ENCODE results near the gene HIPK4.
"Not testable (repeated sequence)": the region's sequence is repeated elsewhere in the genome, so short reads cannot be mapped to it uniquely, and the experiment has no call there.

Gene HIPK4, protein sequence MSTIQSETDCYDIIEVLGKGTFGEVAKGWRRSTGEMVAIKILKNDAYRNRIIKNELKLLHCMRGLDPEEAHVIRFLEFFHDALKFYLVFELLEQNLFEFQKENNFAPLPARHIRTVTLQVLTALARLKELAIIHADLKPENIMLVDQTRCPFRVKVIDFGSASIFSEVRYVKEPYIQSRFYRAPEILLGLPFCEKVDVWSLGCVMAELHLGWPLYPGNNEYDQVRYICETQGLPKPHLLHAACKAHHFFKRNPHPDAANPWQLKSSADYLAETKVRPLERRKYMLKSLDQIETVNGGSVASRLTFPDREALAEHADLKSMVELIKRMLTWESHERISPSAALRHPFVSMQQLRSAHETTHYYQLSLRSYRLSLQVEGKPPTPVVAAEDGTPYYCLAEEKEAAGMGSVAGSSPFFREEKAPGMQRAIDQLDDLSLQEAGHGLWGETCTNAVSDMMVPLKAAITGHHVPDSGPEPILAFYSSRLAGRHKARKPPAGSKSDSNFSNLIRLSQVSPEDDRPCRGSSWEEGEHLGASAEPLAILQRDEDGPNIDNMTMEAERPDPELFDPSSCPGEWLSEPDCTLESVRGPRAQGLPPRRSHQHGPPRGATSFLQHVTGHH

GRCh38 chr19:40390084-40390742, at the start of gene HIPK4:
Gene HIPK4, minus strand, starts transcription at chr19:40390181. Its CDS starts 279 bp downstream, at chr19:40389902.
- no peak for DNase-seq (ENCODE audit: low spot score)

GRCh38 chr19:40438284-40438683, 48.3 kb upstream of the HIPK4 start:
- DNase-seq (ENCODE audit: low spot score), result no peak

GRCh38 chr19:40433391-40434216, 43.6 kb upstream of the HIPK4 start:
- DNase-seq (ENCODE audit: low spot score), result peak; percentile 87

GRCh38 chr19:40432760-40433159, 42.8 kb upstream of the HIPK4 start:
- not testable (repeated sequence) for DNase-seq (ENCODE audit: low spot score)

DNA sequence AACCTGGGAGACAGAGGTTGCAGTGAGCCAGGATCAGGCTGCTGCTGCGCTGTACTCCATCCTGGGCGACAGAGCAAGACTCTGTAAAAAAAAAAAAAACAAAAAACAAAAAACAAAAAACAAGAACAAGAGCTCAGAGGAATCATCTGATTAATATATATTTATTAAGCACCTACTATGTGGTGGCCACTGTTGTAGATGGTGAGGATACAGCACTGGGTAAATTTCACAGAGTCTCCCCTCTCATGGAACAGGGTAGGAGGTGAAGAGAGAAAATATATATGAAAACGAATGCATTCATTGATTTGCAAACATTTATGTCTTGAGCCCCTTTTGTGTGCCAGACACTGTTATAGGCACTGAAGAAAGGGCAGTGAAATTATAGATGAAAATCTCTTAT, 41.7 kb upstream of the HIPK4 start:
- no peak for DNase-seq (ENCODE audit: low spot score)

DNA sequence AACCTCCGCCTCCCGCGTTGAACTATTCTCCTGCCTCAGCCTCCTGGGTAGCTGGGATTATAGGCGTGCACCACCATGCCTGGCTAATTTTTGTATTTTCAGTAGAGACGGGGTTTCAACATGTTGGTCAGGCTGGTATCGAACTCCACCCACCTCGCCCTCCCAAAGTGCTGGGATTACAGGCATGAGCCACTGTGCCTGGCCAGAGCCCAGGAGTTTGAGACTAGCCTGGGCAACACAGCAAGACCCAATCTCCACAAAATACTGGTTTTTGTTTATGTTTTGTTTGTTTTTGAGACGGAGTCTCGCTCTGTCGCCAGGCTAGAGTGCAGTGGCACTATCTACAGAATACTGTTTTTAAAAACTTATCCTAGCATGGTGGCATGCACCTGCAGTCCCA, 40.3 kb upstream of the HIPK4 start:
- not testable (repeated sequence) for DNase-seq (ENCODE audit: low spot score)

DNA sequence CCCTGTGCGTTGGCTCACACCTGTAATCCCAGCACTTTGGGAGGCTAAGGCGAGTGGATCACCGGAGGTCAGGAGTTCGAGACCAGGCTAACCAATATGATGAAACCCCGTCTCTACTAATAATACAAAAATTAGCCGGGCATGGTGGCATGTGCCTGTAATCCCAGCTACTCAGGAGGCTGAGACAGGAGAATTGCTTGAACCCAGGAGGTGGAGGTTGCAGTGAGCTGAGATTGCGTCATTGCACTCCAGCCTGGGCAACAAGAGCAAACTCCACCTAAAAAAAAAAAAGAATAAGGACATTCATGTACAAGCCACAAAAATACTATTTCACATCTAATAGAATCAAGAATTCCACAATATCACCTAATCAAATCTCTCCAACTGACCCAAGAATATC, 38.2 kb upstream of the HIPK4 start:
- DNase-seq (ENCODE audit: low spot score), result not testable (repeated sequence)

DNA sequence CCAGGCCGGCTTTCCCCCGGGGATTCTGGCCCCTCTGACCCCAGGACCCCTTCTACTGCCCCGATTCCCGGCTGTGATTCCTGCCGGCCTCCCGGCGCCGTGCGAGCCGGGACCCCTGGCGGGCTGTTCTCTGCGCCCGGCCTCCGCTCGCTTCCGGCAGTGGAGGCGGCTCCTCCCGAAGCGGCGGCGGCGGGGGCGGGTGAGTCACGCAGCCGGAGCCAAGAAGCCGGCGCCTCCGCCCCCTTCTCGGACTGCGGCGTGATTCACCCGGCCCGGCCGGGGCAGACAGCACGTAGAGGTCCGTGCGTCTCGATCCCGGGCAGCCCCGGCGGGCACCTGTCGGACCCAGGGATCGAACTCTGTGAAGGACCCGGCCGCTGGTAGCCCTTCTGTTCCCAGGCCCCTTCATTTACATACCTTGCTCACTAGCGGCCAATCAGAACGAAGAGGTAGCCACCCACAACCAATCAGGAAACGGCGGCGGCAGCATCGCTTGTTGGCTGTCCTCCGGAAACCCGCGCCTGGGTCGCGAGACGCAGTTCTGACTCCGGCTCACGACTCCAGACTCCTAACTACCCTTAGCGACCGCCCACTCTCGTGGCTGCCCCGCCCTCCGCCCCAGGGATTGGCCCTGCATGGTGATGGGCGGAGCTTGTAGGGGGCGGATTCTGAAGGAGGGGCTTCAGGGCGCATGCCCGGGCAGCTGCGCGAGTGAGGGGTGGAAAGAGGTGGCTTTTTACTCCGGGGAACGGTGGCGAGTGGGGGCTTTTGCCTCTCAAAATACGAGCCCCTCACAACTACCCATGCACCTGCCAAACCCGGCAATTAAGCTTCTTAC, 35.7 kb upstream of the HIPK4 start, which contains the start of gene SERTAD1:
Gene SERTAD1, minus strand, starts transcription at position 543 of the 838 bp plus-strand sequence. CDS start 2,446 bp downstream, outside the sequence.
- peak; percentile 97 for DNase-seq (ENCODE audit: low spot score)

GRCh38 chr19:40424637-40425449, 34.9 kb upstream of the HIPK4 start:
- no peak for DNase-seq (ENCODE audit: low spot score)

DNA sequence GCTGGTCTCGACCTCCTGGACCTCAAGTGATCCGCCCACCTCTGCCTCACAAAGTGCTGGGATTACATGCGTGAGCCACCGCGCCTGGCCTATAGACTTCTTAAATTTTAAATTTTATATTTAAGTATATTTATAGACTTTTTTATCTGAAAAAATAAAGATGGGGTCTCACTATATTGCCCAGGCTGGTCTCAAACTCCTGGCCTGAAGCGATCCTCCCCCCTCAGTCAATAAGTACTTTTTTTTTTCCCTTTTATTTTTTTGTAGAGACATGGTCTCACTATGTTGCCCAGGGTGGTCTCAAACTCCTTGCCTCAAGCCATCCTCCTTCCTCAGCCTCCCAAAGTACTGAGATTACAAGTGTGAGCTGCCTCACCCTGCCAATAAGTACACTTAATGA, 34.0 kb upstream of the HIPK4 start:
- no peak for DNase-seq (ENCODE audit: low spot score)

GRCh38 chr19:40422748-40423566, 33.0 kb upstream of the HIPK4 start:
- no peak for DNase-seq (ENCODE audit: low spot score)

DNA sequence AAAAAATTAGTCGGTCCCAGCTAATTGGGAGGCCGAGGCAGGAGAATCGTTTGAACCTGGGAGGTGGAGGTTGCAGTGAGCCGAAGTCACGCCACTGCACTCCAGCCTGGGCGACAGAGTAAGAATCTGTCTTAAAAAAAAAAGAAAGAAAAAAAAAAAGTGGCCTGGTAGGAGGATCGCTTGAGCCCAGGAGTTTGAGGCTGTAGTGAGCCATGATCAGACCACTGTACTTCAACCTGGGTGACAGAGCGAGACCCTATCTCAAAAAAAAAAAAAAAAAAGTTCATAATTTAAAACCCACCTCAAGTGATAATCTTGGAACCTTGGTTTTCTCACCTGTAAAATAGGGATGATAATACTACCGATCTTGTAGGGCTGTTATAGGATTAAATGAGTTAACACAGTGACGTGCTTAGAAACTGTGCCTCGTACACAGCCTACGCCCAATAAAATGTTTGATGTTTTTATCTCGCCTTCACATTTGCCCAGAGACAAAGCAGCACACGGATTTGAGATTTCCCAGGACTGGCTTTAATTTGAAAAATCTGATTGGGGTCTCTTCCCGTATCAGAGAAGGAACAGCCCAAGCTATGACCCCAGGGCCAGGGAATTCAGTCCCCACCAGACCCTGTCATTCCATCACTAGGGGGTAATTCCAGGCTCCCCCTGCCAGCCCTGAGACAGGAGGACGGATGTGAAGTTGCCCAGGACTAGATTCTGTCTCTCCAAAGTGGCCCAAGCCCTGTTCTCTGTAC, 32.2 kb upstream of the HIPK4 start:
- DNase-seq (ENCODE audit: low spot score), result no peak

DNA sequence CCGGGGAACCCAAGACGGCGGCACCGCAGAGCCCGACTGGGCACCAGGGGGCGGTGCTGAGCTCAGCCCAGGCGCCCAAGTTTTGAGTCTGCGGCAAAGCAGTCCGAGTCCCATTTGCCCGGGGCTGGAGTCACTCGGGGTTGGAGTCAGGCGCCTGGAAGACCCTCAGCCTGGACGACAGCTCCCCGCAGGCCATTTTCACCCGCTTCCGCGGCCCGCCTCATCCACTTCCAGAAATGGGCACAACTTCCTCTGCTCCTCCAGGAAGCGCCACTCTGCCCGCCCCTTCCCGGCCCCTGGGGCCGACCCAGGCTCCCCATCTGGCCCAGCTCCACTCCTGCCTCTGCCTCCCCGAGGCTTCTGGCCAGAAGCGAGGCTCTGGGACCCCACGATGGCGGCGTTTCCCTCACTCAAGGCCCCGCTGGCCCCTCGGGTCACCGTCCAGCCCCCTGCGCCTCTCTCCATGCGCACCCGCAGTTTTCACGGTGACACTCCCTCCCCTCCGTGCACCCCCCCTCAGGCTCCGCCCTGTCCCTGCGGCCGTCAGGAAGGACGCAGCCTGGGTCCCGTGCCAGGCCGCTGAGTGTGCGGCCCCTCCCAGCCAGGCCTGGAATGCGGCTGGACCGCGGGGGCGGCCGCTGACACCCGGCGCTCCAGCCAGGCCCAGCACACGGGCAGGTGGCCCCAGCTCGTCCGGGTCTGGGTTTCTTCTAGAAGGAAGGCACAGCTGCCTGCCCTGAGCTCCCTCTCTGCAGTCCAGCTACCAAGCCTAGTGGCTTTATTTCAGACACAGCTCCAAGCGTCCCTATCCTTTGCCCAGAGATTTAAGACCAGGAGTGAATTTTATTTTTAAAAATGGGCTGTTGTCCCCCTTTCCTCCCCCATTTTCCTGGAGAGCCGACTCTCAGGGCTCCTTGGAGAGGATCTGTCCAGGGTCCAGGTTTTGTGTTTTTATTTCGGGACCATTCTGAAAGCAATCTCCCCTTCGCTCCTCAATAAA, 31.1 kb upstream of the HIPK4 start:
- DNase-seq (ENCODE audit: low spot score), result peak; percentile 87

DNA sequence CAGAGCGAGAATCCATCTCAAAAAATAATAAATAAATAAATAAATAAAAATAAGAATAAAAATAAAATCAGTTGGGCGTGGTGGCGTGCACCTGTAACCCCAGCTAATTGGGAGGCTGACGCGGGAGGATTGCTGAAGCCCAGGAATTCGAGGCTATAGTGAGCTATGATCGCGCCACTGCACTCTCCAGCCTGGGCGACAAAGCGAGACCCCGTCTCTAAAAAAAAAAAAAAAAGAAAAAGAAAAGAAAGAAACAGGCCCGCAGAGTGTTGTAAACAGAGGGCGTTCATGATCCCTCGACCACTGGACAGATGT, 30.4 kb upstream of the HIPK4 start:
- DNase-seq (ENCODE audit: low spot score), result no peak

DNA sequence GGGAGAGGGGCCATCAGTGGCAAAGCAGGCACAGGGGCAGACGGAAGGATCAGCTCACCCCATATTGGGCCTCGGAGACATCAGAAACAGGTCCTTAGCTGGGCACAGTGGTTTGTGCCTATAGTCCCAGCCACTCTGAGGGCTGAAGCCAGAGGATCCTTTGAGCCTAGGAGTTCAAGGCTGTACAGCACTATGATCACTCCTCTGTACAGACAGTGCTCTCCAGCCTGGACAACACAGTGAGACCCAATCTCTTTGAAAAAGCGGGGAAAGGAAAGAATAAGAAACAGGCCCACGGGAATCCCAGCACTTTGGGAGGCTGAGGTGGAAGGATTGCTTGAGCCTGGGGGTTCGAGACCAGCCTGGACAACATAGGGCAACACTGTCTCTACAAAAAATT, 29.8 kb upstream of the HIPK4 start:
- no peak for DNase-seq (ENCODE audit: low spot score)

DNA sequence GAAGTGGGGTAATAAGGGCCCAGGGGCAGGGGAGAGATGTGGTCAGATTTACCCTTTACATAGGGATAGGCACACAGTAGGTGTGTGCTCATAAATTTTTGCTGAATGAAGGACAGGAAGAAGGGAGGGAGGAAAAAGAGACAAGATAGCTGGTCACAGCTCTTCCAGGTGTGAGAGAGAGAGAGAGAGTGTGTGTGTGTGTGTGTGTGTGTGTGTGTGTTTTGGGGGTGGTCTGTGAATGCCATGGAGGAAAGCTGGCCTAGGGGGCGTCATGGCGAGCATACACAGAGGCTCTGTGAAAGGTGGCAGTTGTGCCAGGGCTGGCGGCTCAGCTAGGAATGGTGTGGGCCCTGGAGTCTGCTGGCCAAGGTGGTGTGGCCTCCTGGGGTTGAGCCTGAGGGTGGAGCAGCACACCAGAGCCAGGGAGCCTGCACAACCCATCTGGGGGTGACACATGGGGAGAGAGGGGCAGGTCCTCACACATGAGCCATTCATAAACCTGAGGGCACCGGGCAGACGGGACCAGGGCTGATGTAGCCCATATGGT, 29.2 kb upstream of the HIPK4 start:
- DNase-seq (ENCODE audit: low spot score), result no peak

GRCh38 chr19:40418040-40418439, 28.1 kb upstream of the HIPK4 start:
- DNase-seq (ENCODE audit: low spot score), result no peak

All from D341Med (cell line).